Measurements from ENCODE around the gene BTBD17.

Gene BTBD17

DNA sequence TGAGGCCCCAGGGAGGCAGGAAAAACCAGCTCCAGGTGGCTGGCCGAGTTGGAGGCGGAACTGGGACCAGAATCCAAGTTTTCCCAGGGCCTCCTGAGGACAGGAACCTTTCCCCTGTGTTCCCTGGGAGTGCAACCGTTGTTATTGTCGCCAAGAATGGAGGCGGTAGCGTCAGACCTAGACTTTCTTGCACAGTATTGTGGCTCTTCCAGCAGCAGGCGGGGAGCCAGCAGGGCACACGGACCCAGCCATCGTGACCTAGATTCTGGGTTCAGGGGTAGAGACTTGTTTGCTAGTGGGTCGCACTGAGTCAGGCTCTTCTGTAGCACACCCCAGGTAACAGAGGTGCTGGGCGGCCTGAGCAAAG is 36.3 kb downstream of the BTBD17 start:
- no peak overlapping the region for H3K4me3 ChIP-seq (ENCODE audit: low read depth, low read length)
- in situ Hi-C loops (cut with HindIII; ENCODE audit: low sequenced_read_pairs) = no loop called here
- no peak for TF ChIP-seq CTCF (IDR thresholded peaks at IDR 0.05; ENCODE audit: low read depth, low read length)
- DNase-seq (ENCODE audit: low read depth, low spot score) = no peak

DNA sequence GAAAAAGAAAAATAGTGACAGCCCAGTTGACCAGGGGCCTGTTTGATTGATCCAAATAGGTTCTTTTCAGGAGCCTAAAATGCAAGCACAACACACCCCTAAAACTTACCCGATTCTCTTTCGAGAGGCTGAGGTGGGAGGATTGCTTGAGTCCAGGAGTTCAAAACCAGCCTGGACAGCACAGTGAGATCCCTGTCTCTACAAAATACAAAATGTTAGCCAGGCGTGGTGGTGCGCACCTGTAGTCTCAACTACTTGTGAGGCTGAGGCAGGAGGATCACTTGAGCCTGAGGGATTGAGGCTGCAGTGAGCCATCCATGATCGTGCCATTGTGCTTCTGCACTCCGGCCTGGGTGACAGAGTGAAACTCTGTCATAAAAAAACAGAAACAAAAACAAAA is 37.1 kb downstream of the BTBD17 start:
- in situ Hi-C loops (cut with HindIII; ENCODE audit: low sequenced_read_pairs) = no loop called here
- DNase-seq (ENCODE audit: low read depth, low spot score) = no peak
- no peak overlapping the region for H3K4me3 ChIP-seq (ENCODE audit: low read depth, low read length)
- TF ChIP-seq CTCF (IDR thresholded peaks at IDR 0.05; ENCODE audit: low read depth, low read length) = no peak

DNA sequence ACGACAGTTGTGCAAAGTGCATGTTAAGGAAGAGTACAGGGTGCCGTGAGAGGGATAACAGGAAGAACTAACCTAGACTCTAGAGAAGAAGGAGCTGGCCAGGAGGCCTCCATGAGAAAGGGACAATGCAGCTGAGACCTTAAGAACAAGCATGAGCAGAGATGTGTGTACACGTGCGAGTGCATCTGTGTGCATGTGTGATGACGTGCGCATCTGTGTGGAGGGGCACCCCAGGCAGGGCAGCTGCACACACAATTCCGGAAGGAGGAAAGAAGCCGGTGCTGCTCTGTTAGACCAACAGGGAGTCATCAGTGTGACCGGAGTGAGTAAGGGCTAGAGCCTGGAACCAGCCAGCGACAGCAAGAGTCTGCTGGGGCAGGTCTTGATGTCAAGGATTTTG is 43.3 kb downstream of the BTBD17 start:
- TF ChIP-seq CTCF (IDR thresholded peaks at IDR 0.05; ENCODE audit: low read depth, low read length) = no peak
- no peak overlapping the region for H3K4me3 ChIP-seq (ENCODE audit: low read depth, low read length)
- DNase-seq (ENCODE audit: low read depth, low spot score) = no peak
- in situ Hi-C loops (cut with HindIII; ENCODE audit: low sequenced_read_pairs) = no loop called here

DNA sequence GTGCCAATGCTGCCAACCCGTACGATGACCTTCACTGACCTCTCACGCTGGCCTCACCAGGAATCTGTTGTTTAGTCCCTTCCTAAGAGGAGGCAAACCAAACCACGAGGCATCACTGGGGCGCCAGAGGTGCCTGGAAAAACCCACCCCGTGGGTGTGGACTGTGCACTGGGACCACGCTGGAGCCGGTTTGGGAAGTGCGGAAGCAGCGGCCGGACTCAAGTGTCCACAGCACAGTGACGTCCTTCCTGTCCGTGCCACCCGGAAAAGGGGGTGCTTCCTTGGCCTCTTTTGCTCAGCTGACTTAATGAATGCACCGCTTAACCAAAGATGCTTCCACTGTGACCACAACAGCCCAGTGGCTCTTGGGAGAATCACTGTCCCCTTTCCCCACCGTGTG is 44.6 kb downstream of the BTBD17 start:
- DNase-seq (ENCODE audit: low read depth, low spot score) = no peak
- in situ Hi-C loops (cut with HindIII; ENCODE audit: low sequenced_read_pairs) = no loop called here
- no peak overlapping the region for H3K4me3 ChIP-seq (ENCODE audit: low read depth, low read length)
- no peak for TF ChIP-seq CTCF (IDR thresholded peaks at IDR 0.05; ENCODE audit: low read depth, low read length)

DNA sequence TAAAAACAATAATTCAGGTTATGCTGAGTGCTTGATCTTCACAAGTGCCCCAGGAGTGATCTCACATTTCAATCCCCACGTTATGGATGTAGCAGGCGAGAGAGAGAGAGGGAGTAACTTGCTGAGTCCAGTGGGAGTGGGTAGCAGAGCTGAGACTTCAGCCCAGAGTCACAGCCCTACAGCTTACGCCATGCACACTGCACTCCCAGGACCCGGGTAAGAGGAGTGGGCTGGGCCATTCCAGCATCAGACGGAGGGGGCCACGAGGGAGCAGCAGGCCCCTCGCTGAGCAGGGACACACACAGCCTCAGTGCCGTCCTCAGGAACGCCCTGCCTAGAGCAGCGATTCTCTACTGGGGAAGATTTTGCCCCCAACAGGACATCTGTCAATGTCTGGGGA is 45.4 kb downstream of the BTBD17 start:
- no peak for TF ChIP-seq CTCF (IDR thresholded peaks at IDR 0.05; ENCODE audit: low read depth, low read length)
- no peak for DNase-seq (ENCODE audit: low read depth, low spot score)
- H3K4me3 ChIP-seq (ENCODE audit: low read depth, low read length) = no peak overlapping the region
- in situ Hi-C loops (cut with HindIII; ENCODE audit: low sequenced_read_pairs) = no loop called here

DNA sequence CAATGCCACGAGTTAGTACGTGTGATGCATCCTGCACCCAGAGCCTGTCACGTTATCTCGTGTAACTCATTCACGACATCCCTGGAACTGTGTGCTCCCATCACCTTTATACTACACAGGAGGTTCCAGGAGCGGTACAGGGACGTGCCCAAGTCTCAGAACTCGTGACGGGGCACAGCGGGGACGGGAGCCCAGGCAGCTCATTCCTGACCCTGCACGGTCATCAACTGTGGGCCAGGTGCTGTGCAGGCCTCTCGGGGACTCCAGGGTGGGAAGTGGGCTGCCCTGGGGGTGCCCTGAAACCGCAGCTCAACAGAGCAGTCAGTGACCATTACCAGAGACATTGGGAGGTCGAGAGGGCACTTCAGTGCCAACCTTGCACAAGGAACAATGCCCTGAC is 46.8 kb downstream of the BTBD17 start:
- no peak for TF ChIP-seq CTCF (IDR thresholded peaks at IDR 0.05; ENCODE audit: low read depth, low read length)
- in situ Hi-C loops (cut with HindIII; ENCODE audit: low sequenced_read_pairs) = no loop called here
- no peak for DNase-seq (ENCODE audit: low read depth, low spot score)
- no peak overlapping the region for H3K4me3 ChIP-seq (ENCODE audit: low read depth, low read length)

DNA sequence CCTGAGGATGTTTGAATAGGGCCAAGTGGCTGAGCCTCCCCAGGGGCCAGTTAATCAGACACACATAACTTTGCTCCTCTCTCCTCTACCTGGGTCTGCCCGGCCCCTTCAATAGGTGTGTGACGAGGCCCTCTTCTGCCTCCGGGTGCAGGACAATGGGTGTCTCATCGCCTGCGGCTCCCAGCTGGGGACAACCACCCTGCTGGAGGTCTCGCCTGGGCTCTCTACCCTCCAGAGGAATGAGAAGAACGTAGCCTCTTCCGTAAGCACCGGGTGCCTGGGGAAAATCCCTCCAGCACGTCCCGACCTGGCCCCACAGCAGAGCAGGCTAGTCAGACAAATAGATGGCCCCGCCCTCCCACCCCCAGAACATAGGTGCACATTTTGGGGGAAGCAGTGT is 51.8 kb downstream of the BTBD17 start:
- no peak for TF ChIP-seq CTCF (IDR thresholded peaks at IDR 0.05; ENCODE audit: low read depth, low read length)
- in situ Hi-C loops (cut with HindIII; ENCODE audit: low sequenced_read_pairs) = no loop called here

More for the DNA sequence above, 51.8 kb downstream of the BTBD17 start:
- no peak overlapping the region for H3K4me3 ChIP-seq (ENCODE audit: low read depth, low read length)
- DNase-seq (ENCODE audit: low read depth, low spot score) = no peak
